ENCODE measurements around the gene MME.
A peak's percentile ranks its signal among the peaks of the same experiment; 100 is the strongest.
"Not testable (repeated sequence)": the region's sequence is repeated elsewhere in the genome, so short reads cannot be mapped to it uniquely, and the experiment has no call there.

Gene MME

GRCh38 chr3:155194973-155195957 lies 115.1 kb downstream of the MME start:
- no peak for DNase-seq

- DNase-seq, result no peak
Observed at GRCh38 chr3:155196131-155197021, 116.3 kb downstream of the MME start.

- no peak for DNase-seq
Observed at GRCh38 chr3:155197786-155198185, 117.7 kb downstream of the MME start.

GRCh38 chr3:155202626-155203025 lies 122.5 kb downstream of the MME start:
- DNase-seq, result no peak

GRCh38 chr3:155204851-155205250 lies 124.7 kb downstream of the MME start:
- no peak for DNase-seq

- no peak for DNase-seq
Observed at GRCh38 chr3:155208183-155208800, 128.2 kb downstream of the MME start.

GRCh38 chr3:155210736-155211135 lies 130.6 kb downstream of the MME start:
- DNase-seq, result no peak

- DNase-seq, result no peak
Observed at GRCh38 chr3:155211266-155211665, 131.1 kb downstream of the MME start.

GRCh38 chr3:155211940-155212339 lies 131.8 kb downstream of the MME start:
- DNase-seq, result no peak

GRCh38 chr3:155216007-155216406 lies 135.9 kb downstream of the MME start:
- not testable (repeated sequence) for DNase-seq

- DNase-seq, result no peak
Observed at GRCh38 chr3:155217591-155217990, 137.5 kb downstream of the MME start.

GRCh38 chr3:155218462-155218861 lies 138.3 kb downstream of the MME start:
- DNase-seq, result no peak

GRCh38 chr3:155219106-155219505 lies 139.0 kb downstream of the MME start:
- DNase-seq, result no peak

- DNase-seq, result no peak
Observed at GRCh38 chr3:155225417-155225816, 145.3 kb downstream of the MME start.

- no peak for DNase-seq
Observed at GRCh38 chr3:155227141-155227540, 147.0 kb downstream of the MME start.

GRCh38 chr3:155228676-155229075 lies 148.6 kb downstream of the MME start:
- DNase-seq, result no peak

GRCh38 chr3:155229086-155229485 lies 149.0 kb downstream of the MME start:
- DNase-seq, result no peak

GRCh38 chr3:155230382-155230781 lies 150.3 kb downstream of the MME start:
- DNase-seq, result no peak

- DNase-seq, result no peak
Observed at GRCh38 chr3:155231792-155232191, 151.7 kb downstream of the MME start.

- peak in 1 of 2 experiments; percentile 36 for DNase-seq
Observed at GRCh38 chr3:155232605-155233004, 152.5 kb downstream of the MME start.

GRCh38 chr3:155233213-155233612 lies 153.1 kb downstream of the MME start:
- DNase-seq, result peak; percentile 81 to 90
